ENCODE data around the gene CHST4.
"Not testable (repeated sequence)": the region's sequence is repeated elsewhere in the genome, so short reads cannot be mapped to it uniquely, and the experiment has no call there.

CHST4 gene

GRCh38 chr16:71576971-71577370 lies 50.7 kb downstream of the CHST4 start, which contains the start of gene TAT:
Gene TAT, minus strand, starts transcription at chr16:71577092. Its CDS starts 677 bp downstream, at chr16:71576415.
- no peak within 1 kb of the TSS for H3K4me3 ChIP-seq (ENCODE audit: low read depth, low read length)
- no peak for DNase-seq (ENCODE audit: low read depth)
- TF ChIP-seq, protein P1, sequence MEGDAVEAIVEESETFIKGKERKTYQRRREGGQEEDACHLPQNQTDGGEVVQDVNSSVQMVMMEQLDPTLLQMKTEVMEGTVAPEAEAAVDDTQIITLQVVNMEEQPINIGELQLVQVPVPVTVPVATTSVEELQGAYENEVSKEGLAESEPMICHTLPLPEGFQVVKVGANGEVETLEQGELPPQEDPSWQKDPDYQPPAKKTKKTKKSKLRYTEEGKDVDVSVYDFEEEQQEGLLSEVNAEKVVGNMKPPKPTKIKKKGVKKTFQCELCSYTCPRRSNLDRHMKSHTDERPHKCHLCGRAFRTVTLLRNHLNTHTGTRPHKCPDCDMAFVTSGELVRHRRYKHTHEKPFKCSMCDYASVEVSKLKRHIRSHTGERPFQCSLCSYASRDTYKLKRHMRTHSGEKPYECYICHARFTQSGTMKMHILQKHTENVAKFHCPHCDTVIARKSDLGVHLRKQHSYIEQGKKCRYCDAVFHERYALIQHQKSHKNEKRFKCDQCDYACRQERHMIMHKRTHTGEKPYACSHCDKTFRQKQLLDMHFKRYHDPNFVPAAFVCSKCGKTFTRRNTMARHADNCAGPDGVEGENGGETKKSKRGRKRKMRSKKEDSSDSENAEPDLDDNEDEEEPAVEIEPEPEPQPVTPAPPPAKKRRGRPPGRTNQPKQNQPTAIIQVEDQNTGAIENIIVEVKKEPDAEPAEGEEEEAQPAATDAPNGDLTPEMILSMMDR (IDR thresholded peaks at IDR 0.05; ENCODE audit: insufficient read depth, low read depth, low read length, missing control alignments), result no peak

- DNase-seq (ENCODE audit: low read depth); H3K4me3 ChIP-seq (ENCODE audit: low read depth, low read length): not testable (repeated sequence)
Measured at GRCh38 chr16:71582553-71582848, 56.3 kb downstream of the CHST4 start.

- H3K4me3 ChIP-seq (ENCODE audit: low read depth, low read length), result no peak overlapping the region
- DNase-seq (ENCODE audit: low read depth), result no peak
- TF ChIP-seq, protein P1 (IDR thresholded peaks at IDR 0.05; ENCODE audit: insufficient read depth, low read depth, low read length, missing control alignments), result no peak
Measured at GRCh38 chr16:71584543-71585317, 58.5 kb downstream of the CHST4 start.

GRCh38 chr16:71585318-71585703 lies 59.1 kb downstream of the CHST4 start:
- no peak overlapping the region for H3K4me3 ChIP-seq (ENCODE audit: low read depth, low read length)
- TF ChIP-seq, protein P1 (IDR thresholded peaks at IDR 0.05; ENCODE audit: insufficient read depth, low read depth, low read length, missing control alignments), result no peak
- no peak for DNase-seq (ENCODE audit: low read depth)
